HepG2 (cell line): ENCODE results near the gene TMEM8B.

Experiments used
- HOXA5 ChIP-seq: sonication (generic); formaldehyde crosslinking; IDR thresholded peaks from 2 replicates; pipeline ENCODE4 v1.4.0; 2020; ENCODE audit warnings: missing genetic modification reagents
- NFRKB ChIP-seq: fragments of 450-650 bp; IDR thresholded peaks from 2 replicates; pipeline ENCODE4 v1.6.1; 2017

DNA sequence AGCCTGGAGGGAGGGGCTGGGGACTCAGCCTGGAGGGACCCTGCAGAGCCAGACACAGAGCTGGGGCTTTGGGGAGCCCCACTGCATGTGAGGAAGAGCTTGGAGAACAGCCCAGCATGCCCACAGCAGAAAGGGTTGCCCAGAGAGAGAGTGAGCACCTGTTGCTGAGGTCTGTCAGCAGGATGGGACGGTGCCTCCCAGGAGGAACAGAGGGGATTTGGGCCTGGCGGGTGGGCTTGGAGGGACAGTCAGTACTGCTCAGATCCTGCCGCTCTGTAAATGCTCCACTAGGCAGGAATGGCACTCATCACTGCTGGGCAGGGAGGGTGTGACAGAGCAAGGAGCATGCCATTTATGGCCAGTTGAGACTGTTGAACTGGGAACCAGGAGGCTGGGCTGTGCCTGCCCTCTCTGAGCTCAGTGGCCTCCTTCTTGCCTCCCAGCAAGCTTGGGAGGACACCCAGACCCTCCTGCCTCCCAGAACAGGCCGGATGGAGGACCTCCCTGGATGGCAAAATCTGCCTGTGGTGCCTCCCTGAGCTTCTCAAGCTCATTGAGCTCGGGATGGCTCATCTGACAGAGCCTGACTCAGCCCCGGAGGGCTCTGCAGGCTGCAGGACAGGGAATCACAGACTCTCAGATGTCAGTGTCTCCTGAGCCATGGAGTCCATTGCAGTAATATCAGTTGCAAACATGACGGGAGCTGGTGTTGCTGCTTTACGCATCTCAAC lies 76.2 kb downstream of the TMEM8B start:
- TF ChIP-seq NFRKB (no peak), HOXA5 (CRISPR knock-in tag) (no peak)
